CD4-positive, alpha-beta T cell treated with Interleukin-15 for 1 hour (primary cell): ENCODE measurements around the gene TRAF3.

Source experiments
- DNase-seq: peaks from one replicate; pipeline ENCODE4 v3.0.0-alpha.2; 2020

The TRAF3 gene

DNA sequence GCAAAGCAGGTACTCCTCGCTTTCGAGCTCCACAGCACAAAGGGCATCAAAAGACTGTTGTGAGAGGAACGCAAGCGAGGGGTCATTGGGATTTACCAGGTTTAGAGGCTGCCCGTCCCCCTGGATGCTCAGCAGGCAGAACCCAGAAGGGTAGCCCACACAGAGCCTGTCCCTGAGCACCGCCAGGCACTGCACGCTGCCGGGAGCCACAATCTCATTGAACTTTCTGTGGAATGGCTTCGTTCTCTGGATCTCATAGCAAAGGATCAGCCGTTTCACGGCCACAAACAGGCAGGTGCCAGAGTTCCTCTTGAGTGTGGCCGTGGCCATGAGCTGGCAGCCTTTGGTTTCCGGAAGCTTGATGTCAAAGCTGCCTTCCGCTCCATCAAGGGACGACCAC is 166.7 kb downstream of the TRAF3 start:
- DNase-seq = no peak

DNA sequence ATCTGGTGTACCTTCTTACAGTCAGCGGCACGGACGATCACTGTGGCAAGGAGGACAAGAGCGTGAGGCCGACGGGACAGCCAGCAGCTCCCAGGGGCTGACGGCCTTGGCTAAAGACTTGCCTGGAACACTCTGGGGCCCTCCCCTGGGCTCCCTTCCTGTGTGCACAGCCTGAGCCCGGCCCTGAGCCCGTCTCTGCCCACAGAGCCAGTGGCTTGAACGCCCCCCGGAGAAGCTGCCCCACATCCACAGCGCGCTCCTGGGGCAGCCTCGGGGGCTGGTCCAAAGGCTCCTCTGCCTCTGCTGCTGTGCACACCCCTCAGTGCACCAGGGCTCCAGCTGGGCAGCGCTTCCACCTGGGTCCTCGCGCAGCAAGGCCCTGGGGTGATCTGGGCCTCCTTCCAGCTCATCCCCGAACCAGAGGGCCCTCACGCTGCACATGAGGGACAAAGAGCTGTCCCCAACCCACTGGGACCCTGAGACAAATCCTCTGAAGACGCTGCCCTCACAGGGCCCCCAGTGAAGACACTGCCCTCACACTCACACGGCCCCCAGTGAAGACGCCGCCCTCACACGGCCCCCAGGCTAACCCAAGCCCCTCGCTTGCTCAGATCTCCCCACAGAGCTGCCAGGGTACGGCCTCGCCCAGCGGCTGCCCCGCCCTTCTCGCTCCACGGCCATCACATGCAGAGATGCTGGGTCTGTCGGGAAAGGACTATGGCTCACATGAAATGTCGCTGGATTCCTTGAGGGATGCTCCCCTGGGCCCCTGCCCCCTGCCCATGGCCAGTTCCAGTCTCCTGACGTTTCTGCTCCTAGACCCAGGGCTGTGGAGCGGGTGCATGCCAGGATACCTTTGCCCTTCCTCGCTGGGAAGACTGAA is 167.4 kb downstream of the TRAF3 start:
- DNase-seq = no peak

DNA sequence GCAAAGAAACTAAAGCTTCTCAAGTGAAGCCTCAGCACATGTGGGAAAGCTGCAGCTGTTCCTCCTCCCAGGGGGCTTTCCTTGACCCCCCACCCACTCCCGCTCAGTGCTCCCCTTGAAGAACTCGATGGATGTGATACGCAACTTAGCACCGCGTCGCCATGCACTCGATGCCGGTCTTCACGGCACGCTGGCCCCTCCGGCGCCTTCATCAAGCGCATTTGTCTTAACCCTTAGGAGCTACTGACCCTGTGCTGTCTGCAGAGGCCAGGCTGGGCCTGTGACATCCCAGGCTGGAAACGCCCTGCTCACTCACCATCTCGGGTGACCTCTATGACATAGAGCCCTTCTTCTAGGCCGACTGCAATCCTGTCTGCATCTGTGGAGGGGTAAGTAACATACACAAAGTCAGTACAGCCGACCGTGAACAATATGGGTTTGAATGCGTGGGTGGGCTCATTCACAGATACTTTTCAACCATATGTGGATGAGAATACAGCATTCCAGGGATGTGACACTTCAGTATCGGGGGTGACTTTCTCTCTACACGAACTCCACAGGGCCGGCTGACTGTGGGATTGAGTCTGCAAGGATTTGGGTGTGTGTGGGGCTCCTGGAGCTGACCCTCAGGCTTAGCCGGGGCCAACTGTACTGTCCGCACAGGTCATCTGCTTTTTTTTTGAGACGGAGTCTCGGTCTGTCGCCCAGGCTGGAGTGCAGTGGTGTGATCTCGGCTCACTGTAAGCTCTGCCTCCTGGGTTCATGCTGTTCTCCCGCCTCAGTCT is 168.3 kb downstream of the TRAF3 start:
- no peak for DNase-seq

DNA sequence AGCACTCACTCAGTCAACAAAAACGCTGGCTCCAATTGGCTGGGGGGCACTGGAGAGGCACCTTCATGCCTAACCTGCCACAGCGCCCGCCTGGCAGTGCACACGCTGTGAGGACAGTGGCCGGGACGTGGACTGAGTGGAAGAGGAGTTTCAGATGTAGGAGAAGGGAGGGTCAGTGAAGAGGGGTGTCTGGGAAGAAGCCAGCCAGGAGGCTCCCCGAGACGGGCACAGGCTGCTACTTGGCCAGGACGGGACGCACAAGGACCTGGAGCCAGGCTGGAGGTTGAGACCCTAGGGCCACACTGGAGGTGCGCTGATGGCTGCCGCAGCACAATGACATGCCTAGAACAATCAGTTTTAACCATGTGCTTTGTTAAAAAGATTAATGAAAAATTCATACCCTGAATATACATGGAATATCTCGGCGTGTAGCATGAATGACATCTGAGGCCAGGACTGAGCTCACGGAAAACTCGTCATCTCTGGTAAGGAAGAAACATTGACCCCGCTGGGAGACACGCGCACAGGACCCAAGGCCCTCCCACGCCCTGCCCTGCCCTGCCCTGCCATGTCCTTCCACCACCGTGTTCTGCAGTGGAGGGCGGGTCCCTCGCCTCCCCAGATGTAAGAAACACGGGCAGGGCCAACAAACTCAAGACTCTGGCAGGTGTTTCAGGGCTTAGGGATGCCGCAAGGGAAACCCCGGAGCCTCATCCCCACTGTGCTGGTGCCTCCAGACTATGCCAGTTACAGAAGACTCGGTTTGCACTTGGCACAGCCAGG is 170.3 kb downstream of the TRAF3 start:
- no peak for DNase-seq

- DNase-seq = no peak
These were observed 171.4 kb downstream of the TRAF3 start for GRCh38 chr14:102948698-102949061.

GRCh38 chr14:102949062-102949800 is 172.0 kb downstream of the TRAF3 start:
- peak; percentile 62 for DNase-seq

DNA sequence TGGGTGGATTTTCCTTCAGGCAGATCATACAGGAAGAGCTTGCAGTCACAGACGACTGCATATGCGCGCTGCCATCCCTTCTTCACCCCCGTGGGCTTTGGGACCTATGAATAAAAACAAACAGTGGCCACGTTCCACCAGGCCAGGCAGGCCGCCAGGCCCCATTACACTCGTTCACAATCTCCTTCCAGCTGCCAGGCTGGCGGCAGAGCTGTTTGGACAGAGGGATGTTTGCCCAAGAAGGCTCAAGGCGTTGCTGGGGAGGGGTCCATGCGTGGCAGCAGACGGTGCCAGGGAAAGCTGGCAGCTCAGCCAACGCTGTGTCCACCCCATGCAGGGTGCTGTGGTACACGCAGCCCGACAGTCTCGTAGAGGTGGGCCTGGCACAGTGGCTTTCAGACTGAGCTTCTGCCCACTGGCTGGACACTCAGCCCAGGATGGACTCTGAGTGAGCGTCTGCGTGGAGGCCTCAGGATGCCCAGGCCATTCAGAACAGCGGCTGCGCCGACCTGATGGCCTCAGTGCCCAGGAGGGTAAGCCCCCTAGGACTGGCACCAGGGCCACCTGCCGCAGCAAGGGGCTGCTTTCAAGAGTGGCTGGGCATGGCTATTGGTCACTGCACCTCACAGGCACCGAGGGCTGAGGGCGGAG is 172.7 kb downstream of the TRAF3 start:
- no peak for DNase-seq

- no peak for DNase-seq
These were observed 173.8 kb downstream of the TRAF3 start for GRCh38 chr14:102951034-102951433.

GRCh38 chr14:102951799-102952198 is 174.6 kb downstream of the TRAF3 start:
- no peak for DNase-seq

- DNase-seq = no peak
These were observed 175.0 kb downstream of the TRAF3 start for GRCh38 chr14:102952276-102952675.

DNA sequence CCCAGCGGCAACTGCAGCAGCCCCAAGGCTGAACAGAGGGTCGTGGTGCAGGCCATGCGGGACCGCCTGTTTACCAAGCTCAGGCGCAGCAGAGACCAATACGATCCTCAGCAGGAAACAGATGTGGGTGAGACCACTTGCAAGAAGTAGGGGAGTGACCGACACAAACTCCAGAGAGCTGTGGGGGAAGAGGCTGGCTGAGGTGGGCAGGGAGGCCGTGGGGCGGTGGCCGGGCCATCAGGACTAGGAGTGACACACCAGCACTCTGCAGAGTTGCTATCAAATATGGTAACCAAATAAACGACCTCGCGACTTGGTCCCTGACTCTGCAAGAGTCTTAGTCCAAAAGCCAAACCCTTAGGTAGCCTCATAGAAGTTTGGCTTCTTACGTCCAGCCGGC is 175.9 kb downstream of the TRAF3 start:
- no peak for DNase-seq

GRCh38 chr14:102954081-102954789 is 177.0 kb downstream of the TRAF3 start:
- no peak for DNase-seq

GRCh38 chr14:102955636-102956408 is 178.6 kb downstream of the TRAF3 start:
- DNase-seq = no peak

GRCh38 chr14:102957222-102957621 is 180.0 kb downstream of the TRAF3 start:
- DNase-seq = no peak

DNA sequence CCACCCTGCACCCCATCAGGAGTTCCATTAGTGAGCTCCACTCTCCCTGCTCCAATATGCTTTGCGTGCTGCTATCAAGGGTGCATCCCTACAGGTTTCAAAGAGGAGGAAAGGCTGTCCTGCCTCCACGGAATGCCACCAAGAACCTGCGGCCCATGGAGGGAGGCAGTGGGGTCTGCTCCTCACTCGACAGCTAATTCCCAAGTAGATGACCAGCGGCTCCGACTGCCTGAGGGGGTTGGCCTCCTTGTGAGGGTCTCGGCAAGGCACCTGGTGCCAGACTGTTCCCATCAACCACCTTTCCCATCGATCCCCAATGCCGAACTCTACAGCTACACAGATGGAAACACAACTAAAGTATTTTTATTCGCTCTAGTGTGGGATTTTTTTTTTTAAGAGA is 181.2 kb downstream of the TRAF3 start:
- no peak for DNase-seq
